Ovary (tissue), 9 donors: ENCODE results near the gene GH2. TPM values are rescaled to one million over a fixed set of nuclear protein-coding genes. Genes with fewer than 3 reads are reported as not detected.
A peak's percentile ranks its signal among the peaks of the same experiment; 100 is the strongest.
"Not testable (repeated sequence)": the region's sequence is repeated elsewhere in the genome, so short reads cannot be mapped to it uniquely, and the experiment has no call there.

Source experiments
- DNase-seq, 5 donors: peaks; one replicate each; pipeline ENCODE4 v3.0.0-alpha.2; 2019 to 2020
- H3K27ac ChIP-seq, 2 donors: fragments of 200-600 bp; one replicate each; pipeline versions ENCODE4 v1.5.1 to v1.8.0; 2019 to 2022
- H3K27me3 ChIP-seq: fragments of 200-600 bp; one replicate; pipeline ENCODE4 v1.8.0; 2022
- H3K36me3 ChIP-seq: fragments of 200-600 bp; sonication (generic); one replicate; pipeline ENCODE4 v1.5.1; 2019
- H3K4me1 ChIP-seq: one replicate; pipeline ENCODE4 v1.8.1; 2013; ENCODE audit warnings: mild to moderate bottlenecking, moderate library complexity; ENCODE audit not compliant: insufficient read depth
- H3K4me3 ChIP-seq: fragments of 200-600 bp; sonication (generic); one replicate; pipeline ENCODE4 v1.5.1; 2017
- H3K9me3 ChIP-seq, 2 donors: fragments of 200-600 bp in 1 of 2; sonication (generic) in 1 of 2; one replicate each; pipeline versions ENCODE4 v1.5.1 to v1.8.1; 2013 to 2019; ENCODE audit warnings: mild to moderate bottlenecking in 1 of 2, moderate library complexity in 1 of 2
- CTCF ChIP-seq, 3 donors: fragments of 450-650 bp in 2 of 3; fragments of 200-600 bp in 1 of 3; IDR thresholded peaks; one replicate each; pipeline versions ENCODE4 v1.5.1 to v1.8.0; 2016 to 2022; ENCODE audit warnings: antibody characterized with exemption in 3 of 3, mild to moderate bottlenecking in 1 of 3
- EP300 ChIP-seq: sonication (generic); formaldehyde crosslinking; IDR thresholded peaks from one replicate; pipeline ENCODE4 v1.6.1; 2017; ENCODE audit warnings: antibody characterized with exemption
- POLR2A ChIP-seq: fragments of 450-650 bp; IDR thresholded peaks from one replicate; pipeline ENCODE4 v1.6.1; 2017; ENCODE audit warnings: antibody characterized with exemption, mild to moderate bottlenecking, moderate library complexity
- WGBS, 3 donors: extraction: QIAGEN DNeasy Blood & Tissue Kit in 1 of 3; methylation state at CpG; one replicate each; pipeline versions ENCODE4 v1.1.5 to v1.1.7; 2013 to 2017; 5-methylcytosine and 5-hydroxymethylcytosine counted together
- intact Hi-C, 4 donors: fragments of 100-400 bp; cut with DNase I; formaldehyde crosslinking; loops; one replicate each; pipeline versions ENCODE4 v1.11.0 to v1.15.1; 2022 to 2023
- polyA plus RNA-seq, 2 donors: library from polyadenylated mRNA; stranded (reverse); fragments of 200-250 nt in 1 of 2; fragments of 350-450 nt in 1 of 2; fragmentation: Illumina TruSeq in 1 of 2; extraction: RNeasy Lipid Tissue Mini Kit (QIAGEN cat#74804) in 1 of 2; gene quantifications; one replicate each; pipeline ENCODE4 v1.2.3, GENCODE V29; 2013 to 2014
- total RNA-seq, 7 donors: library from RNA; depleted of rRNA in 2 of 7; stranded (reverse); fragments of >200 nt in 2 of 7; fragmentation: NEBNext Ultra II Directional in 3 of 7; extraction: Animal tissue kit (Norgen Biotek cat#: 25700) in 3 of 7; gene quantifications; one replicate each; pipeline versions ENCODE4 v1.1.0 to v1.2.4, GENCODE V29; 2016 to 2023
- donor health status: DM: no; HTN: no; CAD: no; lungs with moderate emphysema.
- donor health status: DM: no; HTN: no; CAD: no.
- donor health status: Bipolar disorder and iron deficiency.
- donor health status: DM: yes; HTN: yes; CAD: no.
- donor health status: DM: no; HTN: no; CAD: no.
- donor health status: DM: yes; HTN: yes; CAD: no.

Gene GH2
- total and polyA plus RNA-seq, 9 donors, result not detected

- peak overlapping the region in 1 of 2 donors; percentile 72 for H3K27ac ChIP-seq
- no peaks in the 10 kb centered on the region for H3K9me3 ChIP-seq
- no peak for TF ChIP-seq EP300
- TF ChIP-seq CTCF (IDR thresholded peaks at IDR 0.05), result no peak
- no peak for TF ChIP-seq POLR2A
- no peak for DNase-seq
- no peak overlapping the region for H3K4me3 ChIP-seq
- 36 to 38% (median 37%) methylated on average over 9 of the region's 9 CpGs for WGBS, 3 donors
- H3K36me3 ChIP-seq, result no peaks in the 10 kb centered on the region
- no peaks in the 10 kb centered on the region for H3K27me3 ChIP-seq
- H3K4me1 ChIP-seq, result peaks cover 23% of the 10 kb centered on the region
- intact Hi-C loops, result loop anchor here in 1 of 4 donors (2.0 kb wide), 1 partner anchor 17 kb away; the partner anchor contains the start of genes FTSJ3 and PSMC5
These were observed 37.6 kb downstream of the GH2 start for GRCh38 chr17:63843910-63844677.

GRCh38 chr17:63843387-63843888 is 38.3 kb downstream of the GH2 start:
- H3K4me3 ChIP-seq, result peak overlapping the region; percentile 100
- H3K27ac ChIP-seq, result peak overlapping the region; percentile 5 to 72
- H3K4me1 ChIP-seq, result peaks cover 21% of the 10 kb centered on the region
- intact Hi-C loops, result loop anchor here in 1 of 4 donors (2.0 kb wide), 1 partner anchor 17 kb away; the partner anchor contains the start of genes FTSJ3 and PSMC5
- peak; percentile 66 to 80 (median 71) for DNase-seq
- 1 to 2% (median 1%) methylated on average over 18 to 19 of the region's 19 CpGs for WGBS, 3 donors
- not testable (repeated sequence) for H3K27me3 ChIP-seq, H3K36me3 ChIP-seq, H3K9me3 ChIP-seq

- intact Hi-C loops, result loop anchor here in 1 of 4 donors (2.0 kb wide), 1 partner anchor 16 kb away; the partner anchor contains the start of genes FTSJ3 and PSMC5
- TF ChIP-seq POLR2A (peak; percentile 96), EP300 (peak; percentile 62), CTCF (IDR thresholded peaks at IDR 0.05) (peak in 2 of 3 donors; percentile 27 to 73)
- peak; percentile 98 to 99 (median 99) for DNase-seq
- Histone ChIP-seq H3K27me3 (no peaks in the 10 kb centered on the region), H3K4me3 (peak within 1 kb of the TSS; percentile 100), H3K27ac (peak within 1 kb of the TSS; percentile 72 to 88), H3K9me3 (no peaks in the 10 kb centered on the region), H3K36me3 (no peaks in the 10 kb centered on the region), H3K4me1 (peaks cover 25% of the 10 kb centered on the region)
- 0 to 1% (median 0%) methylated on average over 80 to 92 of the region's 92 CpGs for WGBS, 3 donors
These were observed 39.0 kb downstream of the GH2 start, which contains the start of gene SMARCD2 for GRCh38 chr17:63842540-63843386. Gene SMARCD2, minus strand, starts transcription at chr17:63842685. Its CDS starts 11 bp downstream, at chr17:63842674.

- intact Hi-C loops, result loop anchor here in 1 of 4 donors (2.0 kb wide), 1 partner anchor 15 kb away; the partner anchor contains the start of genes FTSJ3 and PSMC5
- Histone ChIP-seq H3K27me3 (no peaks in the 10 kb centered on the region), H3K9me3 (no peaks in the 10 kb centered on the region), H3K4me3 (peak overlapping the region; percentile 100), H3K27ac (peak overlapping the region; percentile 72 to 88), H3K36me3 (no peaks in the 10 kb centered on the region), H3K4me1 (peaks cover 25% of the 10 kb centered on the region)
- DNase-seq, result peak in 3 of 5 donors; percentile 48 to 59 (median 50)
- TF ChIP-seq EP300 (no peak), POLR2A (no peak), CTCF (IDR thresholded peaks at IDR 0.05) (no peak)
- WGBS, 3 donors, result 0% methylated on average over 29 to 36 of the region's 36 CpGs
These were observed 39.6 kb downstream of the GH2 start for GRCh38 chr17:63842173-63842539.
